ENCODE measurements around the gene PPP1R13B. TPM values are rescaled to one million over a fixed set of nuclear protein-coding genes. Genes with fewer than 3 reads are reported as not detected.

Gene PPP1R13B
- total RNA-seq, 1 donor from 2014 or later, result 53.0 TPM

DNA sequence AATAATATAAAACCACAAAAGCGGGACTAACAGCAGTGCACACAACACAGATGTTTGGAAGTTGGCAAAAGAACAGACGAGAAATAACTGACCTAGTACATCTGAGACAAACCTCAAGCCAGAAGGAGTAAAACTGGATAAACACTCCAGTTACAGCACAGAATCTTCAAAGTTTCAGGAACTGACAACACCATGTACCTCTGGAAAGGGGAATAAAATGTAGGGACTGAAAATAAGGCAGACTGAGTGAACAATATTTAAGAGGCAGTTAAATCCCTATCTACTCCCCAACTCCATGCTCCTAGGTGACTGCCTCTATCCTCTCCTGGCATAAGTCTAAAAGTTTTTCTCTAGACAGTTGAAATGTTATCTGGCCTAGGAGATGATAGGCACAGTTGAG is 73.9 kb downstream of the PPP1R13B start:
- Mint-ChIP-seq H3K9me3 (peaks cover 8% of the 10 kb centered on the region), H3K4me3 (no peak overlapping the region), H3K27ac (no peak overlapping the region), H3K4me1 (peaks cover 7% of the 10 kb centered on the region), H3K36me3 (peaks cover 29% of the 10 kb centered on the region), H3K27me3 (ENCODE audit: low read depth) (no peaks in the 10 kb centered on the region)
- TF ChIP-seq, protein P1, sequence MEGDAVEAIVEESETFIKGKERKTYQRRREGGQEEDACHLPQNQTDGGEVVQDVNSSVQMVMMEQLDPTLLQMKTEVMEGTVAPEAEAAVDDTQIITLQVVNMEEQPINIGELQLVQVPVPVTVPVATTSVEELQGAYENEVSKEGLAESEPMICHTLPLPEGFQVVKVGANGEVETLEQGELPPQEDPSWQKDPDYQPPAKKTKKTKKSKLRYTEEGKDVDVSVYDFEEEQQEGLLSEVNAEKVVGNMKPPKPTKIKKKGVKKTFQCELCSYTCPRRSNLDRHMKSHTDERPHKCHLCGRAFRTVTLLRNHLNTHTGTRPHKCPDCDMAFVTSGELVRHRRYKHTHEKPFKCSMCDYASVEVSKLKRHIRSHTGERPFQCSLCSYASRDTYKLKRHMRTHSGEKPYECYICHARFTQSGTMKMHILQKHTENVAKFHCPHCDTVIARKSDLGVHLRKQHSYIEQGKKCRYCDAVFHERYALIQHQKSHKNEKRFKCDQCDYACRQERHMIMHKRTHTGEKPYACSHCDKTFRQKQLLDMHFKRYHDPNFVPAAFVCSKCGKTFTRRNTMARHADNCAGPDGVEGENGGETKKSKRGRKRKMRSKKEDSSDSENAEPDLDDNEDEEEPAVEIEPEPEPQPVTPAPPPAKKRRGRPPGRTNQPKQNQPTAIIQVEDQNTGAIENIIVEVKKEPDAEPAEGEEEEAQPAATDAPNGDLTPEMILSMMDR (IDR thresholded peaks at IDR 0.05; ENCODE audit: unreplicated experiment), result no peak
- no peak for DNase-seq (ENCODE audit: low spot score in 2 of 2, unreplicated experiment in 2 of 2)

DNA sequence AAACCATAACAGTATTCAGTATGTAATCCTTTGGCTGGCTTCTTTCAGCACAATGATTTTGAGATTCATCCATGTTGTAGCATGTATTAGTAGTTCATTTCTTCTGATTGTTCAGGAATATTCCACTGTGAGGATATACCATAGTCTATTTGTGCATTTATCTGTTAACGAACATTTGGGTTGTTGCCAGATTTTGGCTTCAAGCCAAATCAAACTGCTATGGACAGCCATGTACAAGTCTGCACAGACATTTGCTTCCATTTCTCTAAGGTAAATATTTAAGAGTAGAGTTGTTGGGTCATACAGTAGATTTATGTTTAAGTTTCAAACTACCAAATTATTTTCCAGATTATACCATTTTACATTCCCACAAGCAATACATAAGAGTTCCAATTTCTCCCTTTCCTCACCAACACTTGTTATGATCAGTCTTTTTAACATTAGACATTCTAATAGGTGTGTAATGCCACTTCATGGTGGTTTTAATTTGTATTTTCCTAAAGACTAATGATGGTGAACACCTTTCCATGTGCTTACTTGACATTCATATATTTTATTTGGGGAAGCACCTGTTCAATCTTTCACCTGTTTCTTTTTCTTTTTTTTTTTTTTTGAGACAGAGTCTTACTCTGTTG is 75.2 kb downstream of the PPP1R13B start:
- Mint-ChIP-seq H3K27ac (no peak overlapping the region), H3K4me3 (no peak overlapping the region), H3K9me3 (peaks cover 8% of the 10 kb centered on the region), H3K4me1 (peaks cover 13% of the 10 kb centered on the region), H3K36me3 (peaks cover 25% of the 10 kb centered on the region), H3K27me3 (ENCODE audit: low read depth) (no peaks in the 10 kb centered on the region)
- TF ChIP-seq, protein P1 (IDR thresholded peaks at IDR 0.05; ENCODE audit: unreplicated experiment), result no peak
- DNase-seq (ENCODE audit: low spot score in 2 of 2, unreplicated experiment in 2 of 2), result no peak

DNA sequence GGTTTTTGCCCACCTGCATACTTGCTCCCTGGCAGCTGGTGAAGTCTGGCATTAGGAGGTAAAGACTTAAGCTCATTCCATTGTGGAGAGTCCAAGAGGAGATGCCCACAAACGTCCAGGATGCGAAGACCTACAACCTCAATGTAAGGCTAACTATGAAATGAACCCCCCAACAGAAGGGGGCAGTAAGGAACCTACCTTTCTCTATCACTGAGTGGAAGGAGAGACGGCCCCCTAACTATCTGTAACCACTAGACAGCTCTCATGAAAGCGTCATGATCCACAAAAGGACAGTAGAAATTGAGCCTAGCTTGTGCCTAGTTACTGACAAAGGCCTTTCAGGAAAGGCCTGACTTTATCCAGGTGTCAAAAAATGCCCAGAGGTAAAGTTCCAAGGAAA is 76.5 kb downstream of the PPP1R13B start:
- DNase-seq (ENCODE audit: low spot score in 2 of 2, unreplicated experiment in 2 of 2), result no peak
- Mint-ChIP-seq H3K27me3 (ENCODE audit: low read depth) (no peaks in the 10 kb centered on the region), H3K4me1 (peaks cover 13% of the 10 kb centered on the region)

DNA sequence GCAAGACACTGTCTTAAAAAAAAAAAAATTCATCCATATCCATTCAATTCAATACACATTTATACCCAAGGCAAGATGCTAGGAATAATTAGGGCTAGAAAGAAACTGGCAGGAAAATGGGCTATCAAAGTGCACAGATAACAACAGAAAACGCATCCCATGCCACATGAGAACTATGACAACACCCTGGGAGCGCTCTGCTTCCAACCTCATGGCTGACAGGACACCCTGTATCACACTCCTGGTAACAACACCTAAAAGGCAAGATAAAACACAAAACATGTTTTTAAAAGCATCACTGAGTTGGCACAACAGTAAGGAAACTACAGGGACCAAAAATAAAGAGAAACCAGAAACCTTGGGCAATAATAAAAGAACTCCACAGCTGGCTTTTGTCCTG is 76.9 kb downstream of the PPP1R13B start:
- peaks cover 19% of the 10 kb centered on the region for H3K36me3 Mint-ChIP-seq
- H3K27ac Mint-ChIP-seq, result no peak overlapping the region
- DNase-seq (ENCODE audit: low spot score in 2 of 2, unreplicated experiment in 2 of 2), result no peak
- no peak overlapping the region for H3K4me3 Mint-ChIP-seq
- peaks cover 13% of the 10 kb centered on the region for H3K4me1 Mint-ChIP-seq
- H3K9me3 Mint-ChIP-seq, result peaks cover 8% of the 10 kb centered on the region
- H3K27me3 Mint-ChIP-seq (ENCODE audit: low read depth), result no peaks in the 10 kb centered on the region
- TF ChIP-seq, protein P1 (IDR thresholded peaks at IDR 0.05; ENCODE audit: unreplicated experiment), result no peak

More for the DNA sequence above, 76.5 kb downstream of the PPP1R13B start:
- TF ChIP-seq, protein P1 (IDR thresholded peaks at IDR 0.05; ENCODE audit: unreplicated experiment), result no peak
- H3K4me3 Mint-ChIP-seq, result no peak overlapping the region
- H3K27ac Mint-ChIP-seq, result no peak overlapping the region
- peaks cover 19% of the 10 kb centered on the region for H3K36me3 Mint-ChIP-seq
- H3K9me3 Mint-ChIP-seq, result peaks cover 8% of the 10 kb centered on the region

DNA sequence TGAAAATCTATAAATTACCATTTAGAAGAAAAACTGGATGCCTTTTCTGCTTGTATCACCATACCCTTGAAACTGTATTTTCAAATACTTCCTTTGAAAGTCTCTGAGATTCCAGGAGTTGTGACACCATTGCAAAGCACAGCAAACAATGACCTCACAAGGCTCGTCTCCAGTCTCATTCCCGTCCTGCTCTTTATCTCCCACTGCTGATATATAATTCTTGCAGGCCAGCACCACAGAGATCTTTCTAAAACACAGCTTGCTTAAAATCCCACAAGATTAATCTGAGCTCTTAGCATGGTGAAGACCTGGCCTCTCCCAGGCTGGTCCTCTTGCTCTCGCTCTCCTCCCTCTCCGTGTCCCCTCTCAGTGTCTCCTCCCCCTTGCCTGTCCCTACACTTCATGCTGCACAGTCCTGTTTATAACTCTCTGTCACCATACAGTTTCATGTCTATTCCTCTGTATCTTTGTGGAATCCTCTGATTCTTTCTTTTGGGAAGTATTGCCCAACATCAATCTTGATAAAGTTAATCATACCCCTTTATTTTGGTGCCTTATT is 80.0 kb downstream of the PPP1R13B start:
- Mint-ChIP-seq H3K27ac (peak overlapping the region; percentile 6), H3K4me1 (peaks cover 13% of the 10 kb centered on the region), H3K36me3 (peaks cover 27% of the 10 kb centered on the region), H3K27me3 (ENCODE audit: low read depth) (no peaks in the 10 kb centered on the region), H3K9me3 (peaks cover 8% of the 10 kb centered on the region), H3K4me3 (no peak overlapping the region)
- DNase-seq (ENCODE audit: low spot score in 2 of 2, unreplicated experiment in 2 of 2), result no peak
- TF ChIP-seq, protein P1 (IDR thresholded peaks at IDR 0.05; ENCODE audit: unreplicated experiment), result no peak

Measured in mesothelial cell of epicardium (in vitro differentiated cells).